Measurements from ENCODE around the gene TXNIP. TPM values are rescaled to one million over a fixed set of nuclear protein-coding genes. Genes with fewer than 3 reads are reported as not detected.

The TXNIP gene
- total and polyA plus RNA-seq, 2 experiments from 2014 or later: 22.8 to 29.1 TPM

DNA sequence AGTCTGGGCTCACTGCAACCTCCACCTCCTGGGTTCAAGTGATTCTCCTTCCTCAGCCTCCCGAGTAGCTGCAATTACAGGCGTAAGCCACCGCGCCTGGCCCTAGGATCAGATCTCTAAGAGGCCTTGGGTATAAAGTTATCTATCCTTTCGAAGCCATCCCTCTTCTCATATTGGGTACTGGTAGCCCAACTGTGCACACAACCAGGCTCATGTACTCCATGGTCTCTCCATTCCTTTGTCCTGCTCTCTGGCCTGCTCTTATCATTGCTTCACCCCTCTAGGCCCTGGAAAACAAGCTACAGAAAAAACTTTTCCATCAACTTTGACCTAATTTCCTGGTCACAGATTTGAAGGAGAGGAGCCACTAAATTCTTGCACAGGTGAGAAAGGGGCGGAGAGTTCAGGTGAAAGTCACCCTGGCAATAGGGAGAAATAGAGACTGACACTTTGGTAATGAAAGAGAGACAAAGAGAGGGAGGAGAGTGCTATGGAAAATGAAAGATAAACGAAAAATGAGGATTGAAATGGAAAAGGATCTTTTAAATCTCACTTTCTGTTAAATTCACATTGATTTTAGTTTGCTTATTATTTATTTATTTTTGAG, 6.0 kb downstream of the TXNIP start (continued):
- TF ChIP-seq, protein P1, sequence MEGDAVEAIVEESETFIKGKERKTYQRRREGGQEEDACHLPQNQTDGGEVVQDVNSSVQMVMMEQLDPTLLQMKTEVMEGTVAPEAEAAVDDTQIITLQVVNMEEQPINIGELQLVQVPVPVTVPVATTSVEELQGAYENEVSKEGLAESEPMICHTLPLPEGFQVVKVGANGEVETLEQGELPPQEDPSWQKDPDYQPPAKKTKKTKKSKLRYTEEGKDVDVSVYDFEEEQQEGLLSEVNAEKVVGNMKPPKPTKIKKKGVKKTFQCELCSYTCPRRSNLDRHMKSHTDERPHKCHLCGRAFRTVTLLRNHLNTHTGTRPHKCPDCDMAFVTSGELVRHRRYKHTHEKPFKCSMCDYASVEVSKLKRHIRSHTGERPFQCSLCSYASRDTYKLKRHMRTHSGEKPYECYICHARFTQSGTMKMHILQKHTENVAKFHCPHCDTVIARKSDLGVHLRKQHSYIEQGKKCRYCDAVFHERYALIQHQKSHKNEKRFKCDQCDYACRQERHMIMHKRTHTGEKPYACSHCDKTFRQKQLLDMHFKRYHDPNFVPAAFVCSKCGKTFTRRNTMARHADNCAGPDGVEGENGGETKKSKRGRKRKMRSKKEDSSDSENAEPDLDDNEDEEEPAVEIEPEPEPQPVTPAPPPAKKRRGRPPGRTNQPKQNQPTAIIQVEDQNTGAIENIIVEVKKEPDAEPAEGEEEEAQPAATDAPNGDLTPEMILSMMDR (conservative IDR thresholded peaks at IDR 0.05; ENCODE audit: low read depth in 2 of 2): no peak
- TF ChIP-seq, protein P2, sequence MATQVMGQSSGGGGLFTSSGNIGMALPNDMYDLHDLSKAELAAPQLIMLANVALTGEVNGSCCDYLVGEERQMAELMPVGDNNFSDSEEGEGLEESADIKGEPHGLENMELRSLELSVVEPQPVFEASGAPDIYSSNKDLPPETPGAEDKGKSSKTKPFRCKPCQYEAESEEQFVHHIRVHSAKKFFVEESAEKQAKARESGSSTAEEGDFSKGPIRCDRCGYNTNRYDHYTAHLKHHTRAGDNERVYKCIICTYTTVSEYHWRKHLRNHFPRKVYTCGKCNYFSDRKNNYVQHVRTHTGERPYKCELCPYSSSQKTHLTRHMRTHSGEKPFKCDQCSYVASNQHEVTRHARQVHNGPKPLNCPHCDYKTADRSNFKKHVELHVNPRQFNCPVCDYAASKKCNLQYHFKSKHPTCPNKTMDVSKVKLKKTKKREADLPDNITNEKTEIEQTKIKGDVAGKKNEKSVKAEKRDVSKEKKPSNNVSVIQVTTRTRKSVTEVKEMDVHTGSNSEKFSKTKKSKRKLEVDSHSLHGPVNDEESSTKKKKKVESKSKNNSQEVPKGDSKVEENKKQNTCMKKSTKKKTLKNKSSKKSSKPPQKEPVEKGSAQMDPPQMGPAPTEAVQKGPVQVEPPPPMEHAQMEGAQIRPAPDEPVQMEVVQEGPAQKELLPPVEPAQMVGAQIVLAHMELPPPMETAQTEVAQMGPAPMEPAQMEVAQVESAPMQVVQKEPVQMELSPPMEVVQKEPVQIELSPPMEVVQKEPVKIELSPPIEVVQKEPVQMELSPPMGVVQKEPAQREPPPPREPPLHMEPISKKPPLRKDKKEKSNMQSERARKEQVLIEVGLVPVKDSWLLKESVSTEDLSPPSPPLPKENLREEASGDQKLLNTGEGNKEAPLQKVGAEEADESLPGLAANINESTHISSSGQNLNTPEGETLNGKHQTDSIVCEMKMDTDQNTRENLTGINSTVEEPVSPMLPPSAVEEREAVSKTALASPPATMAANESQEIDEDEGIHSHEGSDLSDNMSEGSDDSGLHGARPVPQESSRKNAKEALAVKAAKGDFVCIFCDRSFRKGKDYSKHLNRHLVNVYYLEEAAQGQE (IDR thresholded peaks at IDR 0.05; ENCODE audit: unreplicated experiment): no peak
- TF ChIP-seq JUNB (IDR thresholded peaks at IDR 0.05; ENCODE audit: unreplicated experiment) (no peak), ZNF114 (CRISPR knock-in tag; IDR thresholded peaks at IDR 0.05) (no peak), POLR2AphosphoS5 (IDR thresholded peaks at IDR 0.05; ENCODE audit: low read depth) (no peak)
- TF ChIP-seq, protein P3, sequence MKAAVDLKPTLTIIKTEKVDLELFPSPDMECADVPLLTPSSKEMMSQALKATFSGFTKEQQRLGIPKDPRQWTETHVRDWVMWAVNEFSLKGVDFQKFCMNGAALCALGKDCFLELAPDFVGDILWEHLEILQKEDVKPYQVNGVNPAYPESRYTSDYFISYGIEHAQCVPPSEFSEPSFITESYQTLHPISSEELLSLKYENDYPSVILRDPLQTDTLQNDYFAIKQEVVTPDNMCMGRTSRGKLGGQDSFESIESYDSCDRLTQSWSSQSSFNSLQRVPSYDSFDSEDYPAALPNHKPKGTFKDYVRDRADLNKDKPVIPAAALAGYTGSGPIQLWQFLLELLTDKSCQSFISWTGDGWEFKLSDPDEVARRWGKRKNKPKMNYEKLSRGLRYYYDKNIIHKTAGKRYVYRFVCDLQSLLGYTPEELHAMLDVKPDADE (IDR thresholded peaks at IDR 0.05): no peak

DNA sequence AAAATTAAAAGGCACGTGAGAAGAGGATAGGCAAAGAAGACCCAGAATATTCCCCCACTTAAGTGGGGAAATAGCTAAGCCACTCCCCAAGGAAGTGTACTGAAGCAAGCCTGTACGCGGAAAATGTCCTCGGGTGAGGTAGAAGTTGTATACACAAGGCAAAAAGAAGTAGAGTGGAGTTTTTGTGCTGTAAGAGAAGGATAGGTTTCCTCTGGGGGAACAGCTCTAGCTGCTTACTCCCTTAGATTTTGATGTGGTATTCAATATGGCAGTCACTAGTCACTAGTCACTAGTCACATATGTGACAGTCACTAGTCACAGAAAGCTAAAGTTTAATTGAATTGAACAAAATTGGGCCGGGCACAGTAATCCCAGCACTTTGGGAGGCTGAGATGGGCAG, 7.6 kb downstream of the TXNIP start:
- ATAC-seq (no peak), DNase-seq (ENCODE audit: low spot score) (no peak)
- H3K9me3 Mint-ChIP-seq: no peaks in the 10 kb centered on the region
- H3K27me3 Mint-ChIP-seq (ENCODE audit: insufficient read depth, low read depth, poor library complexity): peaks cover 3% of the 10 kb centered on the region
- Histone ChIP-seq H4K20me1 (replicated peaks; ENCODE audit: insufficient read depth) (no peaks in the 10 kb centered on the region), H2AFZ (no peak overlapping the region), H3F3A (replicated peaks; ENCODE audit: low read depth) (no peaks in the 10 kb centered on the region; the same call in 1 of the 2 replicates), H3K27me3 (ENCODE audit: insufficient read depth) (no peaks in the 10 kb centered on the region), H3K36me3 (ENCODE audit: insufficient read depth) (no peaks in the 10 kb centered on the region; the same call in 1 of the 2 replicates), H3K27ac (ENCODE audit: low read depth) (no peak overlapping the region), H3K9me2 (ENCODE audit: insufficient read depth) (no peaks in the 10 kb centered on the region), H3K4me3 (no peak overlapping the region), H3K79me2 (replicated peaks; ENCODE audit: insufficient read depth) (no peaks in the 10 kb centered on the region), H3K4me2 (no peak overlapping the region), H3K4me1 (ENCODE audit: insufficient read depth) (peaks cover 9% of the 10 kb centered on the region)
- peaks cover 21% of the 10 kb centered on the region for H3K36me3 Mint-ChIP-seq (ENCODE audit: low read depth)
- H3K4me1 Mint-ChIP-seq: peaks cover 37% of the 10 kb centered on the region
- no peak overlapping the region for H3K27ac Mint-ChIP-seq
- H3K4me3 Mint-ChIP-seq: no peak overlapping the region
- TF ChIP-seq EZH2 (IDR thresholded peaks at IDR 0.05; ENCODE audit: low read depth, unreplicated experiment): no peak
- TF ChIP-seq, protein P3 (IDR thresholded peaks at IDR 0.05): no peak
- no peak for TF ChIP-seq JUNB (IDR thresholded peaks at IDR 0.05; ENCODE audit: unreplicated experiment)
- no peak for TF ChIP-seq CREB1 (CRISPR knock-in tag; IDR thresholded peaks at IDR 0.05; ENCODE audit: low read depth)
- TF ChIP-seq, protein P2 (IDR thresholded peaks at IDR 0.05; ENCODE audit: unreplicated experiment): no peak
